IPS DF 6.9 (cell line): ENCODE data around the gene CLEC2D.
A peak's percentile ranks its signal among the peaks of the same experiment; 100 is the strongest.

ENCODE experiments used
- DNase-seq: peaks from one replicate; pipeline ENCODE4 v3.0.0-alpha.2; 2013; ENCODE audit warnings: low read depth, low spot score
- H3K27ac ChIP-seq: one replicate; pipeline ENCODE4 v1.5.1; 2013; ENCODE audit warnings: low read length, control low read depth
- H3K27me3 ChIP-seq: 2 replicates; pipeline ENCODE4 v1.6.1; 2013; ENCODE audit warnings: mild to moderate bottlenecking, low read length; ENCODE audit not compliant: control insufficient read depth, insufficient read depth
- H3K36me3 ChIP-seq: 2 replicates; pipeline ENCODE4 v1.6.1; 2013; ENCODE audit warnings: low read length; ENCODE audit not compliant: control insufficient read depth, insufficient read depth
- H3K4me1 ChIP-seq: 2 replicates; pipeline ENCODE4 v1.6.1; 2013; ENCODE audit warnings: low read length; ENCODE audit not compliant: control insufficient read depth, insufficient read depth
- H3K4me3 ChIP-seq: 2 replicates; pipeline ENCODE4 v1.5.1; 2013; ENCODE audit warnings: mild to moderate bottlenecking, low read length
- H3K9me3 ChIP-seq: 2 replicates; pipeline ENCODE4 v1.6.1; 2013; ENCODE audit warnings: low read length, inconsistent platforms; ENCODE audit not compliant: control insufficient read depth, insufficient read depth
- WGBS: extraction: QIAGEN DNeasy Blood & Tissue Kit; methylation state at CpG from one replicate; pipeline ENCODE4 v1.1.7; 2013; ENCODE audit warnings: mixed read lengths, missing lambda C conversion rate; ENCODE audit not compliant: insufficient read length, insufficient coverage; 5-methylcytosine and 5-hydroxymethylcytosine counted together

The CLEC2D gene, protein sequence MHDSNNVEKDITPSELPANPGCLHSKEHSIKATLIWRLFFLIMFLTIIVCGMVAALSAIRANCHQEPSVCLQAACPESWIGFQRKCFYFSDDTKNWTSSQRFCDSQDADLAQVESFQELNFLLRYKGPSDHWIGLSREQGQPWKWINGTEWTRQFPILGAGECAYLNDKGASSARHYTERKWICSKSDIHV

DNA sequence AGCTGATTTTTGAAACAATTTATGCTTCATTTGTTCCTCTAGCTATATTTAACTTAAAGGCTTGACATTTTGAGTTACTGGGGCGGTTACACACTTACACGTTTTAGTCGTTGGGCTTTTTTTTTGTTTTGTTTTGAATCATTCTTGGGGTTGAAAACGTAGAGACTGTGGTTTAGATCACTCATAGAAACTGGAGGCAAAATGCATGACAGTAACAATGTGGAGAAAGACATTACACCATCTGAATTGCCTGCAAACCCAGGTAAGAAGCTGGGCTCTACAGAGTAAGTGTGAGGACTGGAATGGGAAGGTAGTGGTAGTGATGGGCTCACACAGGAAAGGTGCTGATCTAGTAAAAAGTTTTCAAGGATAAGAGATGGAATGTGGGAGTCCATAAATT is at the start of gene CLEC2D:
Gene CLEC2D, plus strand, starts transcription at position 180 of the 400 bp plus-strand sequence. Its CDS starts 22 bp downstream, at position 202.
- no peak within 1 kb of the TSS for H3K4me3 ChIP-seq
- no CpG with 5 or more reads among the region's 4 CpGs for WGBS
- no peaks in the 10 kb centered on the region for H3K36me3 ChIP-seq
- no peaks in the 10 kb centered on the region for H3K4me1 ChIP-seq
- no peak for DNase-seq
- H3K27ac ChIP-seq: no peak within 1 kb of the TSS
- no peaks in the 10 kb centered on the region for H3K27me3 ChIP-seq
- no peaks in the 10 kb centered on the region for H3K9me3 ChIP-seq

DNA sequence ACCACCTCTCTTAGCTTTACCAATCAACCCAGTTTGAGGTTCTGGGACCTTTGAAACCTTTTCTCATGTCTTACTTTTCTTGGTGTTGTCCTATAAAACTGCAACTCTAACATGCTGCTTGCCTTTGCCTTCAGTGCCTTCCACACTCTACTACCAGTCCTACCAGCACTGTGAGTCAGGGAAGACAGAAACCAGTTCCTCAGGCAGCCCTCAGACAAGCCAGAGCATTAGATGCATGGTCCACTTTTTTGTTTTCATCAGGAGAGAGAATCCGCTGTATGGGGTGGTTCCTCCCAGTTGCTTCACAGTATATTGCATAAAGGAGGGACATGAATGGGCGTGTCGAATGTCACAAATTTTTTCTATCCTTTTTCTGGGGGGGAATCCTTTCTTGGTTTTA is 44.5 kb upstream of the CLEC2D start:
- WGBS: no CpG with 5 or more reads among the region's 3 CpGs
- Histone ChIP-seq H3K4me1 (no peaks in the 10 kb centered on the region), H3K9me3 (no peaks in the 10 kb centered on the region), H3K27me3 (no peaks in the 10 kb centered on the region), H3K4me3 (no peak overlapping the region), H3K27ac (no peak overlapping the region), H3K36me3 (no peaks in the 10 kb centered on the region)
- no peak for DNase-seq

DNA sequence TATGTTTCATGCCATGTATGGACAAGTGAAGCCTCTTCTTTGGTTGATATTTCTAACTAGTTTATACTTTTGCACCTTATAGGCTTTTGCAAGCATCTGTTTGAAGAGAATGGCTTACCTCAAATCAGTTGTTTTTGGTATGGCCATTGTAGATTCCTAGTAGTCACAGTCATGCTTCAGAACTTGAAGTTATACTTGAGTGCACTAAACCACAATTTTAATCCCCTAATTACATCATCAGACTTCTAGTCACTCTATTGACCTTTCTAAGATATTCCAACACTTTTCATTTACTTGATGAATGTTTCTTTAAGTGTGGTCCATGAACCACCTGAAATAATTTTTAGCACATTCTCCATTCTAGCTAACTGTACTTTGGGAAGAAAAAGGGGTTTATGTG is 43.2 kb upstream of the CLEC2D start:
- no peaks in the 10 kb centered on the region for H3K36me3 ChIP-seq
- no peak for DNase-seq
- H3K4me3 ChIP-seq: no peak overlapping the region
- no peaks in the 10 kb centered on the region for H3K4me1 ChIP-seq
- no peak overlapping the region for H3K27ac ChIP-seq
- H3K9me3 ChIP-seq: no peaks in the 10 kb centered on the region
- no peaks in the 10 kb centered on the region for H3K27me3 ChIP-seq

DNA sequence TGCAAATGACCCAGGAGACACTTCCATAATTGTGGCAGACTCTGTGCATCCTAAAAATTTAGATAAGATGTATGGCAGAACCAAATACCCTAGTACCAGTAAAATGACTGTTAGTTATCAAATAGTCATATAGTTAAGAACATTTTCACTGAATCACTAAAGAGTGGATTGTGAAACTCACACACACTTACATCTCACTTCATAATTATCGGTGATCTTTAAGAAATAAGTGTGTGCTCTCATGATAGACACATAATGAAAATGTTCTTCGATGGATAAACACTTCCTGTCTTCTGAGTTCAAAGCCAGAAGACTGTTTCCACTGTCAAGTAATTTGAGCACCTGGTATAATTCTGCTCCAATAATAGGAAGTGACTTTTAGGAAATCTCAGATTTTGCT is 42.7 kb upstream of the CLEC2D start:
- no peaks in the 10 kb centered on the region for H3K9me3 ChIP-seq
- H3K4me3 ChIP-seq: no peak overlapping the region
- no peaks in the 10 kb centered on the region for H3K36me3 ChIP-seq
- no peak for DNase-seq
- no peaks in the 10 kb centered on the region for H3K4me1 ChIP-seq
- no CpG with 5 or more reads among the region's 2 CpGs for WGBS
- H3K27ac ChIP-seq: no peak overlapping the region
- no peaks in the 10 kb centered on the region for H3K27me3 ChIP-seq

DNA sequence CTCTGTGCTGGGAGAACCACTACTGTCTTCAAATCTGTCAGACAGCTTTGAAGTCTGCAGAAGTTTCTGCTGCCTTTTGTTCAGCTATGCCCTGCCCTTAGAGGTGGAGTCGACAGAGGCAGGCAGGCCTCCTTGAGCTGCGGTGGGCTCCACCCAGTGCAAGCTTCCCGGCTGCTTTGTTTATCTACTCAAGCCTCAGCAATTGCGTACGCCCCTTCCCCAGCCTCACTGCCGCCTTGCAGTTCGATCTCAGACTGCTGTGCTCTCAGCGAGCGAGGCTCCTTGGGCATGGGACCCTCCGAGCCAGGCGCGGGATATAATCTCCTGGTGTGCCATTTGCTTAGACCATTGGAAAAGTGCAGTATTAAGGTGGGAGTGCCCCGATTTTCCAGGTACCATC is 36.7 kb upstream of the CLEC2D start:
- H3K4me3 ChIP-seq: no peak overlapping the region
- no peaks in the 10 kb centered on the region for H3K27me3 ChIP-seq
- WGBS: no CpG with 5 or more reads among the region's 13 CpGs
- no peaks in the 10 kb centered on the region for H3K4me1 ChIP-seq
- H3K36me3 ChIP-seq: no peaks in the 10 kb centered on the region
- H3K9me3 ChIP-seq: no peaks in the 10 kb centered on the region
- H3K27ac ChIP-seq: no peak overlapping the region
- DNase-seq: no peak

DNA sequence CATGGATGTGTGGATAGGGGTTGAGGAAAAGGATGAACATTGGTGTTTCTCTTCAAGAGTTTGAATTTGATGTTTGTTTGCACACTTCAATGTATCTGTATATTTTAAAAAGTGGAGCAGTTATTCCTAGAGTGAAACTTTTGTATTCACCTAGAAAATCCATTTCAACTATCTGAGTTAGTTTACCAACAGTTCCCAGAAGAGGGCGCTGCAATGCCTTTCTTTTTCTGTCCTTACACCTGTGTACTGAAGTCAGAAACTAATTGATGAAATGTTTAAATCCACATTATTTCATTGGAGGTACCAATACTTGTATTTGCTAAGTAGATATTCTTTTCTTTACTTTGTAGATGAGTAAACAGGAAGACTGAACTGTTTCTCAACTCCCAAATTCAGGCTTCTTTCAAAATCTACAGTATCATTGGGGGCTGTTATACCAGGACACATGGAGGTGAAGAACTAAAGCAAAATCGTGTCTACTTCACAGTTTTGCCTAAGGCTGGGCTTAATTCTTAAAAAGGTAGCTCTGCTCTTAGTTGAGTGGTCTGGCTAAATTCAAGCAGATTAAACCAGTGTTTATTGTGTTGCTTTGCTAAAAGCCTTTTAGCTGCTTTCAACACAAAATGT is 35.2 kb upstream of the CLEC2D start:
- WGBS: no CpG with 5 or more reads among the region's 2 CpGs
- no peak overlapping the region for H3K4me3 ChIP-seq

DNA sequence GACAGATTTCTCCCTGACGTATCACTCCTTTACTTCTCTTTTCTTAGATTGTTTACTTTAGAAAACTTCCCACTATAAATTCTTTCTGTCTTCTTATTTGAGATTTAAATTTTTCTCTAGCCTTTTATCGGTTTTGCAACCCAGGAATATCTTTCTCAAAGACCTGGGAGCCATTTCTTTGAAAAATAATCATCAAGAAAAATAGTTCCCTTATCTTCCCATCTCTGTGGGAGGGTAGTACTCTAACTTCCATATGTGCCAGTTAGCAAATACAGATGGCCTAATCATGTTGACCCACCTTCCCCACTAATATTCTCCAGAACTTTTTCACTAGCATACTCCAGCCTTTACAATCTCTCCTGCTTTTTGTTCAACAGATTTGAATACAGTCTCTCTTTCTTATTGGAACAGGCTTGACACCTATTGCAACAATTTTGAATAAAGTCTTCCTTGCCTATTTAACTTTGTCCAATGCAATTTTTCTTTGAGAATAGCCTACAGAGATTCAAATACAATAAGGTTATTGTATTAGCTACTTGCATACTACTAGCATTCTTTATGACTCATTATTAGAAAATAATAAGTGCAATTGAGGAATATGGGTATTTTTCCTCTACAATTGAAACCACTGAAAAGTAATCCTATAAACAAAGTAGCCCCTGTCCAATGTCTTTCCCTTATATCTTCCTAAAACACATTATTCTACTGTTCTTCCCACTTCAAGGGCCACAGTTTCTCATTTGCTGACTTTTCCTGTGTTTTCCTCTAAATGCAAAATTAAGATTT is 34.4 kb upstream of the CLEC2D start:
- Histone ChIP-seq H3K27me3 (no peaks in the 10 kb centered on the region), H3K9me3 (no peaks in the 10 kb centered on the region), H3K27ac (no peak overlapping the region), H3K4me3 (no peak overlapping the region), H3K36me3 (no peaks in the 10 kb centered on the region), H3K4me1 (no peaks in the 10 kb centered on the region)
- WGBS: no CpG with 5 or more reads among the region's 2 CpGs
- no peak for DNase-seq

More for the DNA sequence above, 35.2 kb upstream of the CLEC2D start:
- no peaks in the 10 kb centered on the region for H3K9me3 ChIP-seq
- H3K27ac ChIP-seq: no peak overlapping the region
- peak; percentile 43 for DNase-seq
- H3K36me3 ChIP-seq: no peaks in the 10 kb centered on the region
- H3K4me1 ChIP-seq: no peaks in the 10 kb centered on the region
- no peaks in the 10 kb centered on the region for H3K27me3 ChIP-seq

DNA sequence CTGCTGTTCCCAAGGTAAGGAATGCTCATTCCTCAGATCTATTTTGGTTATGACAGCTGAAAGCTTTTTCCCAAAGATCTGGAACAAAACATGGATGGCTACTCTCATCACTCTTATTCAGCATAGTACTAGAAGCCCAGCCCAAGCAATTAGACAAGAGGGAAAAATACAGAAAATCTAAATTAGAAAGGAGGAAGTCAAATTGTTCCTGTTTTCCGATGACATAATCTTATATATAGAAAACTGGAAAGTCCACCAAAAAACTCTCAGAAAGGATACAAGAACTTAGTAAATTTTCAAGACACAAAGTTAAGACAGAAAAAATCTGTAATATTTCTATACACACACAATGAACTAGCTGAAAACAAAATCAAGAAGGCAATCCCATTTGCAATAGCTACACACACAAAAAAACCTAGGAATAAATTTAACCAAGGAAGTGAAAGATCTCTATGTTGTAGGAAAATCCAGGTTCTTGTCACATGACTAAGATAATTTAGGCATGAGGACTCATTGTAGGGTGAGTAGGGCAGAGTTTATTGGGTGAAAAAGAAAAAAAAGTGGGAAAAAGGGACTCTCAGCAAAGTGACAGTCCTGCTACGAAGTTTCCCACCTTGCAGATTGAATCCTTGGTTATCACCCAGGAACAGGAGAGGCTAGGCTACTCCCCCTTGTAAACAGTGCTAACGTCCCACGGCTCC is 33.2 kb upstream of the CLEC2D start:
- WGBS: no CpG with 5 or more reads among the region's 4 CpGs
- H3K27ac ChIP-seq: no peak overlapping the region
- no peak overlapping the region for H3K4me3 ChIP-seq
- no peaks in the 10 kb centered on the region for H3K27me3 ChIP-seq
- H3K36me3 ChIP-seq: no peaks in the 10 kb centered on the region
- DNase-seq: no peak
- no peaks in the 10 kb centered on the region for H3K4me1 ChIP-seq
- no peaks in the 10 kb centered on the region for H3K9me3 ChIP-seq

DNA sequence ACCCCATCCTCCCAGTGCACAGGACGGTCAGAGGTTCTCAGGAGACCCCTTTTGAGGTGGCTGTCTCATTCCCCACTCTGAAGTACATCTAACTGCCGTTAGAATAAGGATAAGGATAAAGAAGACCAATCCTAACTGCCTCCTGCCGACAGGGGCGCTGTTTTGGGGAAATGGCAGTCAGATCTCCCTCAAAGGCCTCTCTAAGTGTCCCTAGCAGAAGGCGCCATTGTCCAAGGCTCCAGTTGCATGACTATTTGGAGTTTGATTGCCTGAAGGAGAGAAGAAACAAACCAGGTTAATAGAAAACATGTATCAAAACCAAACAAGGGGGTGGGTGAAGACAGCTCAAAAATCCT is 32.7 kb upstream of the CLEC2D start:
- H3K4me1 ChIP-seq: no peaks in the 10 kb centered on the region
- H3K27ac ChIP-seq: no peak overlapping the region
- H3K27me3 ChIP-seq: no peaks in the 10 kb centered on the region
- no peaks in the 10 kb centered on the region for H3K9me3 ChIP-seq
- no peak for DNase-seq
- no peak overlapping the region for H3K4me3 ChIP-seq
- no CpG with 5 or more reads among the region's 5 CpGs for WGBS
- H3K36me3 ChIP-seq: no peaks in the 10 kb centered on the region; the same call in 1 of the 2 replicates

DNA sequence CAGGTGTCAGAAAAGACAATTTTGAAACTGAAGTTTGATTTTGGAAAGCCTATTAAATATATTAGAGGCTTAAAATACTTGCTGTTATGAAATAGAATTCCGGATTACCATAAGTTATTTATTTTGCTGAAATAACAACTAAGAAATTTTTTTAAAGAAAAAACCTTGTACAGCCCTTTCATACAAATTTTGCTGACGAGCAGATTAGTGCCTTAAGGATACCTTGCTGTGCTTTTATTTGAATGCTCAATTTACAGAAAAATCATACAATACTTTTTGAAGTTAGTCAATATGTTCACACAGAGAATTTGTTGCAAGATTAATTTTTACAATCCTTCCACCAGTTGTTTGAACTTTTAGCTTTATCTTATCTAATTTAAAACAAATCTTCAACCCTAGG is 29.5 kb upstream of the CLEC2D start:
- H3K9me3 ChIP-seq: no peaks in the 10 kb centered on the region
- no peak overlapping the region for H3K27ac ChIP-seq
- H3K36me3 ChIP-seq: no peaks in the 10 kb centered on the region; the same call in 1 of the 2 replicates
- no peak overlapping the region for H3K4me3 ChIP-seq
- no peaks in the 10 kb centered on the region for H3K4me1 ChIP-seq
- WGBS: no CpG with 5 or more reads among the region's 2 CpGs
- DNase-seq: no peak
- no peaks in the 10 kb centered on the region for H3K27me3 ChIP-seq
